Superior temporal gyrus (tissue), 1 donor: ENCODE measurements around the gene TAPBP.
"Not testable (repeated sequence)": the region's sequence is repeated elsewhere in the genome, so short reads cannot be mapped to it uniquely, and the experiment has no call there.

ENCODE experiments used
- DNase-seq: peaks from one replicate; pipeline ENCODE4 v3.0.0-alpha.2; 2016; ENCODE audit errors: extremely low spot score

TAPBP gene

GRCh38 chr6:33277663-33278391 is 36.1 kb downstream of the TAPBP start:
- DNase-seq, result no peak

- DNase-seq, result peak; percentile 29
These were observed 36.8 kb downstream of the TAPBP start, which contains the start of gene B3GALT4 for GRCh38 chr6:33276864-33277662. Gene B3GALT4 (plus strand): TSS chr6:33277123. CDS start chr6:33277420, 297 bp downstream.

GRCh38 chr6:33276581-33276863 is 37.4 kb downstream of the TAPBP start:
- DNase-seq, result no peak

- not testable (repeated sequence) for DNase-seq
These were observed 37.9 kb downstream of the TAPBP start for GRCh38 chr6:33275795-33276580.

- no peak for DNase-seq
These were observed 39.7 kb downstream of the TAPBP start for GRCh38 chr6:33273924-33274902.

GRCh38 chr6:33273129-33273923 is 40.6 kb downstream of the TAPBP start:
- no peak for DNase-seq

GRCh38 chr6:33272275-33273128 is 41.4 kb downstream of the TAPBP start:
- DNase-seq, result no peak

- peak; percentile 100 for DNase-seq
These were observed 42.2 kb downstream of the TAPBP start, which contains the start of the genes RPS18 and VPS52 for GRCh38 chr6:33271468-33272274. Gene RPS18 (plus strand): TSS chr6:33272075. CDS start chr6:33272120, 45 bp downstream. Gene VPS52 (minus strand): TSS chr6:33271876. CDS start chr6:33271675, 201 bp downstream.

- no peak for DNase-seq
These were observed 42.8 kb downstream of the TAPBP start for GRCh38 chr6:33271117-33271467.

- DNase-seq, result no peak
These were observed 49.9 kb downstream of the TAPBP start for GRCh38 chr6:33264015-33264414.

- DNase-seq, result not testable (repeated sequence)
These were observed 51.4 kb downstream of the TAPBP start for GRCh38 chr6:33262490-33262889.

- no peak for DNase-seq
These were observed 54.8 kb downstream of the TAPBP start for GRCh38 chr6:33259032-33259431.

GRCh38 chr6:33254591-33254990 is 59.3 kb downstream of the TAPBP start:
- no peak for DNase-seq

GRCh38 chr6:33252759-33253158 is 61.1 kb downstream of the TAPBP start:
- no peak for DNase-seq

GRCh38 chr6:33251395-33252012 is 62.4 kb downstream of the TAPBP start:
- no peak for DNase-seq

- DNase-seq, result no peak
These were observed 63.1 kb downstream of the TAPBP start for GRCh38 chr6:33250731-33251130.

GRCh38 chr6:33249732-33250630 is 63.9 kb downstream of the TAPBP start:
- DNase-seq, result no peak
